ENCODE data around the gene DDX6. TPM values are rescaled to one million over a fixed set of nuclear protein-coding genes. Genes with fewer than 3 reads are reported as not detected.

Gene DDX6
- total and polyA plus RNA-seq, 9 of the 15 experiments (the other 6 are each of a cell fraction or from before 2014, with no cell fraction given): 10.0 to 102 (median 58.2) TPM

GRCh38 chr11:118785362-118785761 is 5.6 kb downstream of the DDX6 start (continued):
- TF ChIP-seq ZKSCAN8 (CRISPR knock-in tag; IDR thresholded peaks at IDR 0.05): no peak
- TF ChIP-seq NONO (IDR thresholded peaks at IDR 0.05; ENCODE audit: low read depth in 2 of 2, low read length in 1 of 2): no peak
- TF ChIP-seq MTF1 (CRISPR knock-in tag; IDR thresholded peaks at IDR 0.05; ENCODE audit: borderline replicate concordance): no peak
- no peak for TF ChIP-seq POLR2AphosphoS2 (IDR thresholded peaks at IDR 0.05; ENCODE audit: low read length)
- no peak for TF ChIP-seq RBM39 (optimal IDR thresholded peaks at IDR 0.05; ENCODE audit: low read depth, low read length)

GRCh38 chr11:118783724-118784495 is 7.1 kb downstream of the DDX6 start:
- Histone ChIP-seq H3K79me2 (ENCODE audit: control insufficient read depth, insufficient read depth, low read length) (peaks cover 96% of the 10 kb centered on the region), H3K4me1 (replicated peaks in 1 of 2; ENCODE audit: control insufficient read depth in 2 of 2, insufficient read depth in 2 of 2, low read length in 2 of 2) (peaks cover 2 to 8% of the 10 kb centered on the region in 2 experiments; a peak in 3 of 5 replicates), H3K27me3 (ENCODE audit: control insufficient read depth in 2 of 2, insufficient read depth in 2 of 2, low read length in 2 of 2) (no peaks in the 10 kb centered on the region), H3K9me1 (ENCODE audit: control insufficient read depth, insufficient read depth, low read length) (no peaks in the 10 kb centered on the region), H3K4me3 (no peak overlapping the region), H3K36me3 (ENCODE audit: control insufficient read depth, insufficient read depth, low read length) (peaks cover 78% of the 10 kb centered on the region), H3K27ac (ENCODE audit: extremely low read depth, low read depth, low read length) (no peak overlapping the region), H3K9me3 (replicated peaks; ENCODE audit: control insufficient read depth, insufficient read depth, low read depth, low read length) (no peaks in the 10 kb centered on the region), H2AFZ (ENCODE audit: low read depth, low read length) (no peak overlapping the region), H4K20me1 (replicated peaks; ENCODE audit: control insufficient read depth, insufficient read depth, low read length) (no peaks in the 10 kb centered on the region; the same call in 1 of the 2 replicates), H3K4me2 (ENCODE audit: insufficient read depth, low read length) (no peak overlapping the region), H3K9ac (ENCODE audit: insufficient read depth in 1 of 2, low read depth in 2 of 2, low read length in 2 of 2) (no peak overlapping the region)
- intact Hi-C loops (cut with micrococcal nuclease) (no loop called here), in situ Hi-C loops (cut with MboI) (no loop called here)
- POLR2A ChIA-PET: interaction anchor here (0.6 to 1.4 kb wide), 5 partner anchors 13 to 1552 kb away, joined by 3 to 4 read pairs (median 3); no protein-coding TSS in a partner anchor
- CTCF ChIA-PET (ENCODE audit: low intra/inter-chr PET ratio): no interaction called here
- no peak for FAIRE-seq
- no TSS peak for BruUV-seq (replicated peaks)
- DNase-seq (ENCODE audit: extremely low read depth in 1 of 4, low spot score in 3 of 4): no peak
- ATAC-seq: no peak
- 85% methylated on average over 6 of the region's 8 CpGs for WGBS (ENCODE audit: insufficient coverage, low coverage, missing lambda C conversion rate)
- TF ChIP-seq PURB (CRISPR knock-in tag; IDR thresholded peaks at IDR 0.05; ENCODE audit: low read depth) (no peak), FOXM1 (IDR thresholded peaks at IDR 0.05; ENCODE audit: low read depth) (no peak), FOXM1 (CRISPR knock-in tag; IDR thresholded peaks at IDR 0.05; ENCODE audit: low read depth) (no peak), NFE2 (IDR thresholded peaks at IDR 0.05; ENCODE audit: low read depth) (no peak), POLR2AphosphoS5 (IDR thresholded peaks at IDR 0.05; ENCODE audit: control insufficient read depth, insufficient read depth, low read depth, low read length) (no peak), CAMTA2 (CRISPR knock-in tag; conservative IDR thresholded peaks at IDR 0.05) (no peak), CUX1 (CRISPR knock-in tag; IDR thresholded peaks at IDR 0.05) (no peak), FOSL1 (tag; conservative IDR thresholded peaks at IDR 0.05) (no peak), RBM39 (optimal IDR thresholded peaks at IDR 0.05; ENCODE audit: low read depth, low read length) (no peak), THRB (CRISPR knock-in tag; conservative IDR thresholded peaks at IDR 0.05) (no peak)

Measured in K562 (cell line).